Activated CD4-positive, CD25-positive, alpha-beta regulatory T cell treated with anti-CD3 and anti-CD28 coated beads, Interleukin-2, amount 50 U/mL, for 24 hours (primary cell): ENCODE measurements around the gene PRICKLE1.
A peak's percentile ranks its signal among the peaks of the same experiment; 100 is the strongest.

Experiments
- ATAC-seq, 2 donors: fragments of 150-1000 bp; cut with Tn5 transposase; one replicate each; pipeline ENCODE4 v1.10.0; 2021; ENCODE audit warnings: mild to moderate bottlenecking in 1 of 2, moderate library complexity in 1 of 2

PRICKLE1 gene

DNA sequence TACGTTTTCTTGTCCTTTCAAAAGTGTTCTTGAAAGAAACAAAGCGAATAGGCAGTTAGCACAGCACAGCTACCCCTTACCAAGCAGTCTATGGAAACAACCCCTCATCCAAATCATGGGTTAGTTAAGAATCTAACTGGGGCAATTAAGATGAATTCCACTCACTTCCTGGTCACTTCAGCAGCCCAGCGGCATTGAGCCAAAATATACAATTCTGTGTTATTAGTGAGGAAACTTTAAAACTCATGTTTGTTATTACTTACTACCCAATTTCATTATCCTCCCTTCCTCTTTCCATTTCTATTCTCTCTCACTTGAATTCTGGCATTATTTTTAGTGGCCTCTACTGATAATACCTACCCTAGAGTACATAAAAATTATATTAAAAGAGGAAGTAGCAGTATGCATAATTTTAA, 142.2 kb downstream of the PRICKLE1 start:
- ATAC-seq = no peak

GRCh38 chr12:42446761-42447160, 142.8 kb downstream of the PRICKLE1 start:
- ATAC-seq = no peak

DNA sequence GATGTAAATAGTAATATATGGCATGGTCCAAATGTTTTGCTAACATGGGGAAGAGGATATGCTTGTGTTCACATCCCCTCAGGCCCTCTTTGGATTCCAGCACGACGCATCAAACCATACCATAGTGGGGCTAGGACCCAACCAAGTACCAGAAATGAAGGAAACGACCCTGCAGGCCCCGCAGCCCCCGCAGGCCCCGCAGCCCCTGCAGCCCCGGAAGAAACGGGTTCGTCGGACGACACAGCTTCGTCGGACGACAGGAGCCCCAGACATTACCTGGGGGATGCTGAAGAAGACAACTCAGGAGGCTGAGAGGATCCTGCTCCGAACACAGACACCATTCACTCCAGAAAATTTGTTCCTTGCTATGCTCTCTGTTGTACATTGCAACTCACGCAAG, 143.7 kb downstream of the PRICKLE1 start:
- ATAC-seq = no peak

DNA sequence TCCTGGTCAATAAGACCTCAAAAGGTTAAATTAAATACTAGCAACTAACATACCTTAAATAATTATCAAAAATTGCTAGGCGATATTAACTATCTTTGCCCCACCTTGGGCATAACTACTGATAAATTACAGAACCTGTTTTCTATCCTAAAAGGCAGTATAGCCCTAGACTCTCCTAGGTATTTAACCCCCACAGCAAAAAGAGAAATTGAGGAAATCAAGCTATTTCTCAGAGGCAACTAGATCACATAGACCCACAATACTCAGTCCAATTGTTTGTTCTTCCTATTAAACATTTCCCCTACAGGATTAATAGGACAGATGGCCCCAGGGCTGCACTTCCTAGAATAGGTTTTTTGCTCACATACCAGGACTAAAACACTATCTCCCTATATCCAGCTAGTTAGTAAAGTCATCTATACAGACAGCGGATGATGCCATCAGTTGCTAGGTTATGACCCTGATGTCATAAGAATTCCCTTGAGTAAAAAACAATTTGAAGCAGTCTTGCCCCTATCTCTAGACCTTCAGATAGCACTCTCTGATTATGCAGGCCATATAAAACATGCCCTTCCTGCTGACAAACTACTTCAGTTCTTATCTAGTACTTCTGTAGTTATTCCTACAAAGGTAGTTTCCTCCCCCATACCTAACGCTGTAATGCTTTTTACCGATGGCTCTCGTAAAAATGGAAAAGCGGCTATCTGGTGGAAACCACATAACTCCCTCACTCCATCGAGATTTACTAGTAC, 145.2 kb downstream of the PRICKLE1 start:
- ATAC-seq = no peak

GRCh38 chr12:42442888-42443287, 146.7 kb downstream of the PRICKLE1 start:
- no peak for ATAC-seq

DNA sequence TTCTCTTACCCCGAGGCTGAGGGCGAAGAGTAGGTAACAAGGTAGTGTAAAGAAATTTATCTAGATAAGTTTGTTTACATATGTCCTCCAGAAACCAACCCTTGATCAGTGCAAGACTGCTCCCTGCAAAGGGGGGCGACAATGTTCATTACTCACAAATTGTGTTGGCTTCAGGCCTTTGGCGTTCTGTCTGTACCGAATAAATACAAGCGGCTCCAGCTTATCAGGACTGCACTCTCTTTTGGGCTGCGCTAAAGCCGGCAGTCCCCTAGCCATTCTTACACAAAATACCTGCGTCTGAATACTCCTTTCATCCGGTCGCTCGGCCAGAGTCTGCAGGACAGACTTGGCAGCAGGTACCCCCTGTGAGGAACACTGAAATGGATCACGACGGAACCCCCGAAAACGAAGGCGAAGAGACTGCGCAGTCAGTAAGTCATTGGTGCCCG, 147.2 kb downstream of the PRICKLE1 start:
- no peak for ATAC-seq

DNA sequence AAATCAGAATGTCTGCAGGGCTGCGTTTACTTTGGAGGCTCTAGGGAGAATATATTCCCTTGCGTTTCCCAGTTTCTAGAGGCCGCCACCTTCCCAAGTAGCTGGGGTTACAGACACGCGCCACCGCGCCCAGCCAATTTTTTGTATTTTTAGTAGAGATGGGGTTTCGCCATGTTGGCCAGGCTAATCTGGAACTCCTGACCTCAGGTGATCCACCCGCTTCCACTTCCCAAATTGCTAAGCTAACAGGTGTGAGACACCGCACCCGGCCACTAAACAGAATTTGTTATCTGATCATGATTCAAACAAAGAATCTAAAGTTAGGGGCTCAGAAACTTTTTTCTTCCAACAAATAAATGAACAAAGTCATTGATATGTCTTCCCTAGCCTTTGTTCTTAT, 148.9 kb downstream of the PRICKLE1 start:
- ATAC-seq = no peak

- ATAC-seq = no peak
These were observed 156.9 kb downstream of the PRICKLE1 start for GRCh38 chr12:42432517-42433140.

DNA sequence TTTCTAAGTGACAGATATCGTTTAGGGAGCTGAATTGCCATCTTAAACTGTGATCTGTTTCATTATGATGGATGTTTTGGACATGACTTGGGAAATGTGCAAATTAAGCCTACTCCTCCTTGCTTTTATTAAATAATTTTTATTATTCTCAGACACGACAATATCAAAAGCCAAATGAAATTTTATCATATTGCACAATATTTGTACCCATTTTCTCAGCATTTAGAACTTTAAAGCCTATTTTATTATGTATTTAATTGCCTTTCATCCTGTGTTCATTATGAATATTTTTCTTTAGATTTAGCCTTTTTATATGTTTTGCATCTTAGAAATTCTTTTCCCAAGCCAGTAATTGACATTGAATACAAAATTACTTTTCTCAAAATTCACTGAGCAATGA, 160.7 kb downstream of the PRICKLE1 start:
- ATAC-seq = no peak

- ATAC-seq = peak in 1 of 2 donors; percentile 49
These were observed 162.8 kb downstream of the PRICKLE1 start for GRCh38 chr12:42426746-42427145.

DNA sequence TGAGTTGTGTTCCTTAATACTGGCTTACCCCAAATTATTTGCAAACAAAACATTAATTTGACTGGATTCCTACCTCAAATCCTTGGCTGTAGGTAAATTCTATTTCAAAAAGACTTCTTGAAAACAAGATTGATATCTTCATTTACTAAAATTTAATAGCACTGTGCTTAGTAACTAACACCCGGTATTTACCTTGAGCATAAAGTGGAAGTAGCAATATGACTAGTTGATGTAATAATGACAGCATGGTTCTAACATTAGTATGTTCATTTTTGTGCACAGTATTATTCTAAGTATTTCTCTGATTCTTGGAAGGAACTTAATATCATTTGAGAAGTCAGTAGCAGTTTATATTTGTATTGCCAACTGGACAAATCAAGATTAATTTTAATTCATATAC, 166.8 kb downstream of the PRICKLE1 start:
- peak in 1 of 2 donors; percentile 27 for ATAC-seq

DNA sequence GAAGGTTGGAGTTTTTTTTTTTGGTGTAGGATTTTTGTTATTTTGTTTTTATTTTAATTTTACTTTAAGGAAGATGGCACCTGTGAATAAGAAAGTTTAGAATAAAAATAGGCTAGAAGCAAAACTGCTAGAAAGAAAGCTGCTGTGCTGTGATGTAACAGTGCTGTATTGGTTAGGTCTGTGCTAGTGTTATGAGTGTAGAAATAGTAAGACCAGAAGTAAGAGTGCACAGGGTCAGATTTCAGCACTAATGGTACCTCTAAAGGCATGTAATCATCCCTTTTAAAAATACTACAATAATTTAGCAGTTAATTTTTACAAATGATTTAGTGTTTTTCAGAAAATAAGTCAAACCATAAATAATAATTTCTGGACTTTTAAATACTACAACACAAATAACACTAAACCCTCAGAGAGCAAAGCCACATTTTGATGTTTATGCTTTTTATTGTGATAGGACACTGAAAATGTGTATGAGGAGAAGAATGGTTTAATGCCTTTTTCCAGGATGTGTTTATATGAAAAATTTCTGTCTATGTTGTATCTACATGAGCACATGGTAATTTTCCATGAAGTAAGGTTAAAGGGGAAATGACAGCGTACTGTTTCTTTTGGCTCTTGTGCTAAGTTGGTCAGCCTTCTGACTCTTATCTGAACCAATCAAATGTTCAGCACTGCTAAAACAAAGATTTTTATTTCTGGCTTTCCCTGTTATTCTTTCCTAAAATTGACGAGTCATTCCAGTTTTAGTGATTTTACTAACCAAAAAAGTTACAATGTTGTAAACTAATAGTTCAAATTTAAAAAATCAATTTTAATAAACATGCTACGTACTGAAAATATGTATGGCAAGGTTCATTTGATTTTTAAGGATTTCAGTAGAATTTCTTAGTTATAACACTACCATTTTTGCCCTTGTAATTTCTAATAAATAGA, 167.4 kb downstream of the PRICKLE1 start:
- peak; percentile 66 to 75 for ATAC-seq

DNA sequence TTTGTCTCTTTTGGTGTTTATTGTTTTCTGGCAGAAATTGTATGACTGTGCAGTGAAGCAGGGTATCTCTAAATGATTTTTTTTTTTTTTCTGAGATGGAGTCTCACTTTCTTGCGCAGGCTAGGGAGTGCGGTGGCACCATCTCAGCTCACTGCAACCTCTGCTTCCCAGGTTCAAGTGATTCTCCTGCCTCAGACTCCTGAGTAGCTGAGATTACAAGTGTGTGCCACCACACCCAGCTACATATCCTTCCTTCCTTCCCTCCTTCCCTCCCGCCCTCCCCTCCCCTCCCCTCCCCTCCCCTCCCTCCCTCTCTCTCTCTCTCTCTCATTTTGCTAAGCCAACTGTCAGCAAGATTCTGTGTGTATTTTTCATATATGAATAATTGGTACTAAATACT, 169.2 kb downstream of the PRICKLE1 start:
- no peak for ATAC-seq

DNA sequence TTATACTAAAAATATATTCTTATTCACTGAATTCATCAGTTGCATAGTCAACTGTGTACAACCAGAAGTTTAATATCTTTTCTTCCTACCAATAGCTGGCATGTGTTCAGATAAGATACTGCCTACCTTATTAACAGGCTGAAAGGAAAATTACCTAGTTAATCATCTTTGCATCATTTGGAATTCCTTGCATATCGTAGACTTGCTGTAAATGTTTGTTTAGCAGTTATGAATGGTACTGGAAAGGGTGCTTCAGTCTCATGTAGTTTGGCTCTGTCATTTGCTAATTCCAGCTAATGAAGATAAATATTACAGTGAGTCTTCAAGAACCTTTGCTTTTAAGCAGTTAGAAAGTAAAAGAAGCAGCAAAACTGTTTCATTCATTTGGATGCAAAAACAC, 179.2 kb downstream of the PRICKLE1 start:
- ATAC-seq = no peak

DNA sequence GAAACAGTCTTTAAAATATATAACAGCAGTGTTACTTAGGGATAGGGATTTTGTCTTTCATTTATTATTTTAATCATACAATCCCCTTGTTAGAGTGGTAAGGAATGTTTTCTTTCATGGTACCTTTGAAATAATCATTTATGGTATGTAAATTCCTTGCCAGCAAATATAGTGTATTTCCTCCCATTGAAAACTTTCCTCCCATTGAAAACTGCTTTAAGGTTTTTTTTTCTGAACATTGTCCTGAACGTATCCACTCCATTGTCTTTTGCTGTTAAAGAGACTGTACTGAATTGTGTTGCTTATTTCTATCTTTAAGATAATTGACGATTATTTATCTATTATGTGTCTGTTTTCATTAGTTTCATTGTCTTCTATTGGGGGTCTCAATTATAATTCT, 180.1 kb downstream of the PRICKLE1 start:
- ATAC-seq = no peak

DNA sequence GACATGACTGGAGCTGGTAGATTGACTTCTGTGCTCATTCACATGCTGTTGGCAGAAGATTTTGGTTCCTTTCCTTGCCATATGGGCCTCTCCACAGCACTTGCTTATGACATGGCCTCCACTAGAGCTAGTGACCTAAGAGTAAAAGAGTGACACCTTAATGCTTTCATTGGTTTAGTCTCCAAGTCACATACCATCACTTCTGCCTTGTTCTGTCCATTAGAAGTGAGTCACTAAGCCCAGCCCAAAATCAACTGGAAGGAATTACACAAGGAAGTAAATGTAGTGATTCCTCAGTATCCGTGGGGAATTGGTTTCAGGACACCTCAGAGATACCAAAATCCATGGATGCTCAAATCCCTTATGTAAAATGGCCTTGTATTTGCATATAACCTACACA, 182.2 kb downstream of the PRICKLE1 start:
- no peak for ATAC-seq
